ENCODE measurements around the gene TMEM150B. TPM values are rescaled to one million over a fixed set of nuclear protein-coding genes. Genes with fewer than 3 reads are reported as not detected.

The TMEM150B gene
- polyA plus RNA-seq, 2 of the 4 experiments (the other 2 are of a cell fraction): 0.26 to 0.39 TPM

GRCh38 chr19:55362990-55363716 lies 38.0 kb upstream of the TMEM150B start, which contains the start of gene GARIN5B (continued):
- TF ChIP-seq FOSB (CRISPR knock-in tag; IDR thresholded peaks at IDR 0.05) (0 out of 2 replicates have a peak, but pooled peaks have one; percentile 50), JUNB (IDR thresholded peaks at IDR 0.05) (no peak), TP53 (CRISPR knock-in tag; IDR thresholded peaks at IDR 0.05) (no peak), ZFP36 (IDR thresholded peaks at IDR 0.05; ENCODE audit: borderline replicate concordance, partially characterized antibody) (no peak), TFCP2L1 (CRISPR knock-in tag; IDR thresholded peaks at IDR 0.05) (peak; percentile 69; the same call in 1 of the 2 replicates)

- FAIRE-seq: no peak
- ChIA-PET CTCF (interaction anchor here (0.6 to 14.8 kb wide), 11 partner anchors 9 to 221 kb away, joined by 3 to 105 read pairs (median 3); partner anchors contain the start of gene TMEM238), POLR2A (interaction anchor here (2.0 kb wide), 1 partner anchor 45 kb away, joined by 4 read pairs; no protein-coding TSS in a partner anchor)
- Histone ChIP-seq H3K27ac (peak overlapping the region in 1 of 2 experiments; percentile 47; a peak in 3 of 6 replicates), H3K9me3 (no peaks in the 10 kb centered on the region), H3K4me3 (no peak overlapping the region), H3K4me2 (no peak overlapping the region), H3K4me1 (peaks cover 34% of the 10 kb centered on the region)
- WGBS (ENCODE audit: missing lambda C conversion rate): 78% methylated on average over 29 of the region's 38 CpGs
- no peak for DNase-seq (ENCODE audit: low read depth in 1 of 2, low spot score in 1 of 2)
- peak; percentile 26 to 31; a peak in 5 of 6 replicates for ATAC-seq
- TF ChIP-seq ELK1 (IDR thresholded peaks at IDR 0.05; ENCODE audit: low read depth, low read length): no peak
- TF ChIP-seq TP53 (CRISPR knock-in tag; IDR thresholded peaks at IDR 0.05): no peak
- TF ChIP-seq ATOH8 (CRISPR knock-in tag; IDR thresholded peaks at IDR 0.05; ENCODE audit: low read depth): no peak
- TF ChIP-seq RCOR1 (IDR thresholded peaks at IDR 0.05; ENCODE audit: low read depth, low read length): no peak
- TF ChIP-seq FOSB (CRISPR knock-in tag; IDR thresholded peaks at IDR 0.05): no peak
- no peak for TF ChIP-seq SREBF2 (IDR thresholded peaks at IDR 0.05)
- TF ChIP-seq KDM5A (IDR thresholded peaks at IDR 0.05): no peak
- no peak for TF ChIP-seq RARB (CRISPR knock-in tag; IDR thresholded peaks at IDR 0.05)
- TF ChIP-seq CBX8 (IDR thresholded peaks at IDR 0.05): no peak
- no peak for TF ChIP-seq HDAC2 (IDR thresholded peaks at IDR 0.05)
- no peak for TF ChIP-seq CHD2 (IDR thresholded peaks at IDR 0.05; ENCODE audit: low read length, partially characterized antibody)
- no peak for TF ChIP-seq ZFP36 (IDR thresholded peaks at IDR 0.05; ENCODE audit: borderline replicate concordance, partially characterized antibody)
- TF ChIP-seq FOXS1 (CRISPR knock-in tag; IDR thresholded peaks at IDR 0.05): no peak
These were observed 37.2 kb upstream of the TMEM150B start for GRCh38 chr19:55362174-55362989.

- H3K4me1 ChIP-seq: peaks cover 23% of the 10 kb centered on the region
- 0 out of 6 replicates have a peak overlapping the region, but pooled peaks of 1 of the 2 experiments have one; percentile 19 for H3K27ac ChIP-seq
- H3K9me3 ChIP-seq: no peaks in the 10 kb centered on the region
- FAIRE-seq (no peak), DNase-seq (ENCODE audit: low read depth in 1 of 2, low spot score in 1 of 2) (no peak), ATAC-seq (no peak)
- ChIA-PET CTCF (interaction anchor here (1.2 to 14.8 kb wide), 4 partner anchors 21 to 69 kb away, joined by 3 to 105 read pairs (median 8); partner anchors contain the start of genes KMT5C and TMEM238), POLR2A (no interaction called here)
- 92% methylated on average over 16 of the region's 16 CpGs for WGBS (ENCODE audit: missing lambda C conversion rate)
- no peak overlapping the region for H3K4me3 ChIP-seq
- no peak overlapping the region for H3K4me2 ChIP-seq
- TF ChIP-seq JUN (IDR thresholded peaks at IDR 0.05) (no peak), HOXA7 (CRISPR knock-in tag; IDR thresholded peaks at IDR 0.05) (no peak), ZSCAN20 (CRISPR knock-in tag; IDR thresholded peaks at IDR 0.05) (no peak), POLR2AphosphoS2 (conservative IDR thresholded peaks at IDR 0.05; ENCODE audit: low read length) (no peak), ATOH8 (CRISPR knock-in tag; IDR thresholded peaks at IDR 0.05; ENCODE audit: low read depth) (no peak), HEYL (CRISPR knock-in tag; IDR thresholded peaks at IDR 0.05) (no peak), EHF (CRISPR knock-in tag; IDR thresholded peaks at IDR 0.05) (no peak), NFE2L2 (conservative IDR thresholded peaks at IDR 0.05; ENCODE audit: low read length) (no peak), FOSB (CRISPR knock-in tag; IDR thresholded peaks at IDR 0.05) (no peak), HOXB5 (CRISPR knock-in tag; IDR thresholded peaks at IDR 0.05) (no peak), E2F6 (IDR thresholded peaks at IDR 0.05; ENCODE audit: borderline replicate concordance, low read depth) (no peak), ESRRA (IDR thresholded peaks at IDR 0.05; ENCODE audit: borderline replicate concordance, low read length) (no peak), HMGXB4 (CRISPR knock-in tag; IDR thresholded peaks at IDR 0.05; ENCODE audit: borderline replicate concordance) (no peak), SREBF2 (IDR thresholded peaks at IDR 0.05) (no peak), POLR2A (IDR thresholded peaks at IDR 0.05; ENCODE audit: low read length) (no peak), NR3C1 (IDR thresholded peaks at IDR 0.05) (no peak), MAFK (IDR thresholded peaks at IDR 0.05; ENCODE audit: partially characterized antibody) (no peak)
These were observed 35.8 kb upstream of the TMEM150B start for GRCh38 chr19:55360902-55361301.

Data from A549 (cell line).